Panc1 (cell line): ENCODE measurements around the gene GPR87.

Experiments
- CTCF ChIP-seq: fragments of 450-650 bp; IDR thresholded peaks from 2 replicates; pipeline ENCODE4 v1.5.1; 2017; ENCODE audit warnings: mild to moderate bottlenecking
- POLR2AphosphoS5 ChIP-seq: IDR thresholded peaks from 2 replicates; pipeline ENCODE4 v1.6.1; 2012; ENCODE audit warnings: mild to moderate bottlenecking, low read depth, low read length, moderate library complexity

- TF ChIP-seq CTCF (no peak), POLR2AphosphoS5 (no peak)
Measured at GRCh38 chr3:151300539-151300938, 16.1 kb downstream of the GPR87 start.
